OCI-M2 (cell line): Measurements from ENCODE around the gene MAOB.
"Not testable (repeated sequence)": the region's sequence is repeated elsewhere in the genome, so short reads cannot be mapped to it uniquely, and the experiment has no call there.

Source experiments
- DNase-seq: peaks from one replicate; lab custom pipeline; 2025; ENCODE audit not compliant: unreplicated experiment; lab: John Stamatoyannopoulos, UW

The MAOB gene

GRCh38 chrX:43758044-43758443 is 124.2 kb downstream of the MAOB start:
- DNase-seq: no peak

DNA sequence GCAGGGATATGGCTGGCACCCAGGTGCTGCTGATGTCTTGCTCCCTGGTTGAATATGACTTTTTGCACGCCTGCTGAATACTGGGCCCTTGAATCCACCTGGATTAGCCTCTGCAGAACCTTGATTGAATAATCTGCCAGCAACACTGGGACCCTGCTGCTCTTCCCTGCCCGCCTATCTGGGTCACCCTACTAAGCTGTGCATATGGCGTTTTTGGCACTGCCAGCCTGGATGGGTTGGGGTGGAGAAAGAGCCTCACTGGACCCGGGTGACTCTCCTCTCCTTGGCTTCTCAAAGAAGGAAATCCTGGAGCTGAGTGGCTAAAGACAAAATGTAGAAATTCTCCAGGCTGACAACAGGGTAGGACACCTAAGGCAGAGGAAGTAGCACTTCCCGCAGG is 126.2 kb downstream of the MAOB start:
- DNase-seq: no peak

GRCh38 chrX:43753637-43754036 is 128.6 kb downstream of the MAOB start:
- DNase-seq: no peak

- no peak for DNase-seq
Measured at GRCh38 chrX:43750248-43750676, 132.0 kb downstream of the MAOB start.

DNA sequence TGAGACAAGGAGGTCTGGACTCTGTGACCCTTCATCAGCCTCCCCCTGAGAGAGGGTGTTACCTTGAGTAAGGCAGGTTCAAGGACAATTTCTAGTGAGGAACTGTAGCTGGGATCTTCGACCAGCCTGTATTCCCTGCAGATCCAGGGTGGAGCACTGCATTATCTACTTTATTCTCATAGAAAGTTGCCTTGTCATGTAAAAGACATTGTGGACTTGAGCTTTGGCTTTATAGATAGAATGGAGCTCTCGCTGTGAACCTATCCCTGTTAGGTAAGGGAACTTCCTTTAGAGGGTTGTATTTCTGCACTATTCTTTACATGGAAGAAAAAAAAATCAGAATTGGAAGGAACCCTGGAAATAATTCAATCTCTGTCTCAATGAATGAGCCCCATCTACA is 134.8 kb downstream of the MAOB start:
- DNase-seq: no peak

GRCh38 chrX:43745938-43746721 is 136.1 kb downstream of the MAOB start:
- DNase-seq: no peak

DNA sequence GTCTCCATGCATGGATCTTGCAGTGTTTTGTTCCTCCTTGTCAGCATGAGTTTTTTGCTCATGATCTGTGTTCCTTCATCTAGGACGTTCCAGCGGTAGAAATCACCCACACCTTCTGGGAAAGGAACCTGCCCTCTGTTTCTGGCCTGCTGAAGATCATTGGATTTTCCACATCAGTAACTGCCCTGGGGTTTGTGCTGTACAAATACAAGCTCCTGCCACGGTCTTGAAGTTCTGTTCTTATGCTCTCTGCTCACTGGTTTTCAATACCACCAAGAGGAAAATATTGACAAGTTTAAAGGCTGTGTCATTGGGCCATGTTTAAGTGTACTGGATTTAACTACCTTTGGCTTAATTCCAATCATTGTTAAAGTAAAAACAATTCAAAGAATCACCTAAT is 138.0 kb downstream of the MAOB start:
- DNase-seq: no peak

DNA sequence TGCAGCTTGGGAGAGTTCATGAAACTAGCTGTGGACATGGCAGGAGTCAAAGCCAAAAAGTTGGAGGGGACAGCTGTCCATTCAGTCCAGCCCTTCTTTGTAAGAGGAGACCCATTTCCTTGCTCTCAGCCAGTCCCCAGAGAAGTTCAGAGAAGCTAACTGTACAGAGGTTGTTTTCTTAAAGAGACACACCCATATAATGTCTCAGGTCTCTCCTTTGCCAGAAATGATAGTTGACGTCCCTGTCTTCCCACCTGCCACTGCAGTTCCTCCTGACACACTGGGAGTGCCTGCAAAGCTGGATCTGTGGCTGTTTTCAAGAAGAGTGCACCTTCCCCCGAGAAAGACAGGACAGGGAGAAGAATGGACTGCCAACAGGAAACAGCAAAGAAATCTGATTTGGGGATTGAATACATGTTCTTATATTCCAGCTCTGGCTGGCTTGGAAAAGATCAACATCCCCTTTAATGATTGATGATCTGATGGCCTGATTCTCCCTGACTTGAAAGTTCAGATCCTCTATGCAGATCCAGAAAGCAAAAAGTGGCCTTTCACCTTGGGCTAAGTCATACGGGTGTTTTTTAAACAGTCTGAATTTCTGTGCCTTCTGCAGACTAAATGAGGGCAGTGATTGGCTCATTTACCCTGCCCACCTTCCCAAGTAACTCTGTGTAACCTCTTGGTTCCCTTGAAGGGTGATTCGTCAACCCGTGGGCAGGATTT is 139.0 kb downstream of the MAOB start:
- no peak for DNase-seq

DNA sequence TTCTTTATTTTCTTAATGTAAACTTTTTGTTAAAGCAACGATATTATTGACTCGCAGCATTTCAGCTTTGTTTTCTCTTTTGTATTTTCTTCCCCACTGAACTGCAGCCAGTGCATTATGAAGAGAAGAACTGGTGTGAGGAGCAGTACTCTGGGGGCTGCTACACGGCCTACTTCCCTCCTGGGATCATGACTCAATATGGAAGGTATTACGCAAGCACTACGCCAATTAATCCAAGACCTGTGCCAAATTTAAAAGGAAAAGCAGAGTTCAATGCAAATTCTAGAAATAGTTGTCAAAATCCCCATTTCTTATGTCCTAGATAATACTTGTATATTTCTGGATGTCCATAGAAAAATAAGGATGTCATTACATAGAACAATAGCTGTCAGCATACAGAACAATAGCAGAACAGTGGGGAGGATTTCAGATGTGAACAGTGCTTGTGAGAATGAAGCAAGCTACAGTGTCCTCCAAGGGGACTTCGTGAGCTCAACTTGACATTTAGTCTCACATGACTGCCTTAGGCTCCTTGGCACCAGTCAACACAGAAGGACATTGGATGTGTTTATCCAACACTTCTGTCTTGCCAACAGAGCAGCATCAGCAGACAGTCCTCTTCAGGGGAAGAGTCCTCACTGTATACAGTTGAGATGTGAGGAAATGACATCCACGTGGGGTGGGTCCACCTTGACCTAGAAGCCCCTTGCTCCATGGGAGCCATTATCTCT is 140.2 kb downstream of the MAOB start:
- DNase-seq: no peak

DNA sequence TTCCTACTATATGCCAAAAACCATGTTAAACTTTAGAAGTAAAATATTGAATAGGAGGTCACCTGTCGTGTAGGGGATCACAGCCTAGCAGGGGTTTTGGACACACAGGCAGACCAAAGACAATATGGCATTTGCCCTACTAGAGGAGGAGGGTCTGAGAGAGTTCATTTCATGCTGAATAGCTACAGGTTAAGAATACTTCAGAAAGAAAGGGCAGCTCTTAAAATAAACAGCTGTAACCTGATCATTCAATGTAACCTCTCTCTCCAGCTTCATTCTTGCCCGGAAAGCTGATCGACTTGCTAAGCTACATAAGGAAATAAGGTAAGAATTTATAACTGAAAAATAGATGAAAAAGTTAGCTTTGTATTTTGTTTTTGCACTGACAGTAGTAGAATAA is 146.3 kb downstream of the MAOB start:
- DNase-seq: no peak

- no peak for DNase-seq
Measured at GRCh38 chrX:43735534-43735933, 146.7 kb downstream of the MAOB start.

GRCh38 chrX:43734444-43734843 is 147.8 kb downstream of the MAOB start:
- DNase-seq: no peak

GRCh38 chrX:43733699-43734098 is 148.6 kb downstream of the MAOB start:
- no peak for DNase-seq

- no peak for DNase-seq
Measured at GRCh38 chrX:43731086-43731485, 151.2 kb downstream of the MAOB start.

- DNase-seq: no peak
Measured at GRCh38 chrX:43728966-43729365, 153.3 kb downstream of the MAOB start.

GRCh38 chrX:43728002-43728401 is 154.2 kb downstream of the MAOB start:
- no peak for DNase-seq

- DNase-seq: not testable (repeated sequence)
Measured at GRCh38 chrX:43727254-43727653, 155.0 kb downstream of the MAOB start.

DNA sequence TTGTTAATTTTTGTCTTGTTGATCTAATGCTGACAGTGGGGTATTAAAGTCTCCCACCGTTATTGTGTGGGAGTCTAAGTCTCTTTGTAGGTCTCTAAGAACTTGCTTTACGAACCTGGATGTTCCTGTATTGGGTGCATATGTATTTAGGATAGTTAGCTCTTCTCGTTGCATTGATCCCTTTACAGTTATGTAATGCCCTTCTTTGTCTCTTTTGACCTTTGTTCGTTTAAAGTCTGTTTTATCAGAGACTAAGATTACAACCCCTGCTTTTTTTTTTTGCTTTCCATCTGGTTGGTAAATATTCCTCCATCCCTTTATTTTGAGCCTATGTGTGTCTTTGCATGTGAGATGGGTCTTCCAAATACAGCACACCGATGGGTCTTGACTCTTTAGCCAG is 157.0 kb downstream of the MAOB start:
- DNase-seq: not testable (repeated sequence)

GRCh38 chrX:43720961-43721360 is 161.3 kb downstream of the MAOB start:
- DNase-seq: no peak

DNA sequence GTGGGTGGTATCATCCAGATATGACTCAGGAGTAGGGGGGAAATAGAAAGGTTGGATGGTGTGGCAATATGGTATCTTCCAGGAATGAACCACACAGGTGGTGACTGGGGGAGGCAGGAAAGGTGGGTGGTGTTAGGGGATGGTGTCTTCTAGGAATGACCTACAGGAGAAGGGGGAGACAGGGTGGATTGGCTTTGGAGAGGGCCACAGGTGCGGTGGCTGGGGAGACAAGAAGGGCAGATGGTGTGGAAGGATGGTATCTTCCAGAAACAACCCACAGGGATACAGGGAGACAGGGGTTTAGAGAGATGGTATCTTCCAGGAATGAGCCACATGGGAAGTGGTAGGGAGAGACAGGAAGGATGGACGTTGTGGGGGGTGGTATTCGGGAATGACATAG is 162.2 kb downstream of the MAOB start:
- no peak for DNase-seq

- no peak for DNase-seq
Measured at GRCh38 chrX:43718956-43719355, 163.3 kb downstream of the MAOB start.

DNA sequence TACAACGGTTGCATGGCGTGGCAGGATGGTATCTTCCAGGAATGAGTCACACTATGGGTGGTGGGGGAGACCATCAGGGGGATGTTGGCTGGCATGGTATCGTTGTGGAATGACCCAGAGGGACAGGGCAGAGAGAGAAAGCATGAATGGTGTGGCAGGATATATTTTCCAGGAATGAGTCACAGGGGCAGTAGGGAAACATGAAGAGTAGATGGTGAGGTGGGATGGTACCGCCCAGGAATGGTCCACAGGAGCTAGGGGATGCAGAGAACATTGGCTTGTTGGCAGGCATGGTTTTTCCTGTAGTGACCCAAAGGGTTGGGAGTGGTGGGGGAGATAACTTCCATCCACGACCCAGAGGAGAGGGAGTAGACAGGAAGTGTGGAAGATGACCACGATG is 163.7 kb downstream of the MAOB start:
- DNase-seq: no peak
